HCT116 (cell line): ENCODE measurements around the gene ARID4A. TPM values are rescaled to one million over a fixed set of nuclear protein-coding genes. Genes with fewer than 3 reads are reported as not detected.
A peak's percentile ranks its signal among the peaks of the same experiment; 100 is the strongest.
"Not testable (repeated sequence)": the region's sequence is repeated elsewhere in the genome, so short reads cannot be mapped to it uniquely, and the experiment has no call there.

Experiments
- ATAC-seq: fragments of 200-7000 bp; cut with Tn5 transposase; 2 replicates; pipeline ENCODE4 v1.9.1; 2020; ENCODE audit warnings: mild to moderate bottlenecking, moderate library complexity
- BruUV-seq: library from RNA; stranded (reverse); fragments of 400-500 nt; replicated peaks from 2 replicates; lab custom pipeline; 2021; lab: Mats Ljungman, UMichigan
- CTCF ChIA-PET: fragments of 300-600 bp; sonication (Branson Sonifier 250); formaldehyde crosslinking; loops from one replicate; lab custom pipeline; 2021; ENCODE audit warnings: antibody characterized with exemption; lab: Charles Lee
- POLR2A ChIA-PET: fragments of 300-600, 350-600 bp; sonication (Branson Sonifier 250); formaldehyde crosslinking; loops from one replicate; lab custom pipeline; 2021; ENCODE audit warnings: antibody characterized with exemption; lab: Charles Lee
- RAD21 ChIA-PET, 2 experiments: fragments of 300-600 bp; sonication (Branson Sonifier 250); formaldehyde crosslinking; loops; one replicate each; lab custom pipeline; 2023; ENCODE audit warnings: low total read pairs in 2 of 2; ENCODE audit not compliant: uncharacterized antibody in 2 of 2, unreplicated experiment in 2 of 2, low non-redundant PET in 1 of 2; lab: Charles Lee
- DNase-seq: peaks from one replicate; pipeline ENCODE4 v3.0.0-alpha.2; 2010; ENCODE audit warnings: low read depth, low spot score
- H2AFZ ChIP-seq: fragments of 200-600 bp; shearing (Covaris generic), sonication (generic); 2 replicates; pipeline ENCODE4 v1.6.1; 2017; ENCODE audit warnings: low read depth, mixed run types, mixed read lengths, antibody characterized with exemption, low read length; ENCODE audit not compliant: poor library complexity, severe bottlenecking
- H3K27ac ChIP-seq: 2 replicates; pipeline ENCODE4 v1.5.1; 2012; ENCODE audit warnings: low read depth, low read length
- H3K27me3 ChIP-seq: fragments of 200-600 bp; sonication (generic); 2 replicates; pipeline ENCODE4 v1.6.1; 2016; ENCODE audit warnings: mixed run types, low read length, mixed read lengths; ENCODE audit not compliant: insufficient read depth
- H3K36me3 ChIP-seq, 2 experiments: fragments of 200-500 bp in 1 of 2; fragments of 200-600 bp in 1 of 2; sonication (Bioruptor generic) in 1 of 2; sonication (generic) in 1 of 2; 2 replicates each; pipeline versions ENCODE4 v1.5.1 to v1.6.1; 2014 to 2016; ENCODE audit warnings: low read length in 2 of 2, inconsistent platforms in 1 of 2, mixed read lengths in 1 of 2, mixed run types in 1 of 2; ENCODE audit not compliant: insufficient read depth in 2 of 2, control insufficient read depth in 1 of 2
- H3K4me1 ChIP-seq, 2 experiments: fragments of 200-600 bp in 1 of 2; sonication (generic) in 1 of 2; 2 replicates each; pipeline versions ENCODE4 v1.5.1 to v1.6.1; 2012 to 2017; ENCODE audit warnings: low read length in 2 of 2, inconsistent platforms in 1 of 2, mild to moderate bottlenecking in 1 of 2, mixed read lengths in 1 of 2, mixed run types in 1 of 2, moderate library complexity in 1 of 2; ENCODE audit not compliant: insufficient read depth in 2 of 2, control insufficient read depth in 1 of 2
- H3K4me2 ChIP-seq: fragments of 200-600 bp; sonication (generic); 2 replicates; pipeline ENCODE4 v1.6.1; 2017; ENCODE audit warnings: mixed run types, low read length, mixed read lengths
- H3K4me3 ChIP-seq, 2 experiments: fragments of 200-600 bp in 1 of 2; sonication (generic) in 1 of 2; replicated peaks in 1 of 2; 2 replicates each; pipeline ENCODE4 v1.5.1; 2011 to 2016; ENCODE audit warnings: low read length in 2 of 2, control low read depth in 1 of 2, low read depth in 1 of 2, mild to moderate bottlenecking in 1 of 2, mixed read lengths in 1 of 2, mixed run types in 1 of 2
- H3K79me2 ChIP-seq: fragments of 200-600 bp; sonication (generic); 2 replicates; pipeline ENCODE4 v1.6.1; 2017; ENCODE audit warnings: mild to moderate bottlenecking, mixed run types, low read length, moderate library complexity, mixed read lengths; ENCODE audit not compliant: insufficient read depth
- H3K9ac ChIP-seq: fragments of 200-600 bp; sonication (generic); 2 replicates; pipeline ENCODE4 v1.6.1; 2016; ENCODE audit warnings: low read length, mixed read lengths
- H3K9me2 ChIP-seq: fragments of 200-600 bp; sonication (generic), shearing (Covaris generic); 2 replicates; pipeline ENCODE4 v1.6.1; 2017; ENCODE audit warnings: mixed run types, mild to moderate bottlenecking, moderate library complexity; ENCODE audit not compliant: insufficient read depth
- H3K9me3 ChIP-seq, 2 experiments: fragments of 200-500 bp in 1 of 2; fragments of 200-600 bp in 1 of 2; sonication (Bioruptor generic) in 1 of 2; sonication (generic) in 1 of 2; 2 replicates each; pipeline ENCODE4 v1.6.1; 2014 to 2017; ENCODE audit warnings: low read length in 2 of 2, mixed read lengths in 2 of 2, inconsistent platforms in 1 of 2, low read depth in 1 of 2, mild to moderate bottlenecking in 1 of 2, mixed run types in 1 of 2, moderate library complexity in 1 of 2; ENCODE audit not compliant: control insufficient read depth in 1 of 2, insufficient read depth in 1 of 2
- H4K20me1 ChIP-seq: fragments of 200-600 bp; sonication (generic), shearing (Covaris generic); 2 replicates; pipeline ENCODE4 v1.6.1; 2017; ENCODE audit warnings: mixed run types, mild to moderate bottlenecking, moderate library complexity; ENCODE audit not compliant: insufficient read depth
- CEBPB ChIP-seq: IDR thresholded peaks from 2 replicates; pipeline ENCODE4 v1.6.1; 2012; ENCODE audit warnings: low read depth
- EZH2phosphoT487 ChIP-seq: fragments of 200-600 bp; IDR thresholded peaks from 2 replicates; pipeline ENCODE4 v1.6.1; 2018; ENCODE audit warnings: antibody characterized with exemption, borderline replicate concordance
- POLR2AphosphoS5 ChIP-seq: IDR thresholded peaks from 2 replicates; pipeline ENCODE4 v1.6.1; 2011; ENCODE audit warnings: mild to moderate bottlenecking, low read depth, low read length, moderate library complexity
- SIN3A ChIP-seq: IDR thresholded peaks from 2 replicates; pipeline ENCODE4 v1.6.1; 2012; ENCODE audit warnings: low read depth
- SP1 ChIP-seq: IDR thresholded peaks from 2 replicates; pipeline ENCODE4 v1.6.1; 2012; ENCODE audit warnings: low read depth
- SRF ChIP-seq: IDR thresholded peaks from 2 replicates; pipeline ENCODE4 v1.6.1; 2012; ENCODE audit warnings: low read depth
- YY1 ChIP-seq: IDR thresholded peaks from 2 replicates; pipeline ENCODE4 v1.6.1; 2011; ENCODE audit warnings: low read length, low read depth, moderate library complexity, mild to moderate bottlenecking; ENCODE audit not compliant: insufficient replicate concordance; ENCODE audit errors: extremely low read depth
- ZFX ChIP-seq: fragments of 450-650 bp; IDR thresholded peaks from 2 replicates; pipeline ENCODE4 v1.6.1; 2017
- ZNF274 ChIP-seq: fragments of 200-500 bp; sonication (Bioruptor generic); IDR thresholded peaks from 2 replicates; pipeline ENCODE4 v1.6.1; 2014; ENCODE audit warnings: mild to moderate bottlenecking, low read depth, low read length, inconsistent platforms
- intact Hi-C: fragments of 100-400 bp; cut with micrococcal nuclease; formaldehyde crosslinking; loops from 2 replicates; pipeline ENCODE4 v1.10.0; 2022
- total RNA-seq: library from RNA; stranded (reverse); gene quantifications from one replicate; pipeline ENCODE4 v1.2.1, GENCODE V29; 2021; ENCODE audit not compliant: unreplicated experiment
- TF ChIP-seq, protein P1 (sequence below): IDR thresholded peaks from 2 replicates; pipeline ENCODE4 v1.6.1; 2012
- TF ChIP-seq, protein P2 (sequence below): IDR thresholded peaks from 2 replicates; pipeline ENCODE4 v1.6.1; 2012; ENCODE audit warnings: low read depth
- TF ChIP-seq, protein P3 (sequence below): IDR thresholded peaks from 2 replicates; pipeline ENCODE4 v1.6.1; 2011; ENCODE audit warnings: mild to moderate bottlenecking, low read length, moderate library complexity; ENCODE audit not compliant: insufficient replicate concordance; ENCODE audit errors: extremely low read depth

ARID4A gene
- total RNA-seq, 1 experiment from 2014 or later = 13.9 TPM

DNA sequence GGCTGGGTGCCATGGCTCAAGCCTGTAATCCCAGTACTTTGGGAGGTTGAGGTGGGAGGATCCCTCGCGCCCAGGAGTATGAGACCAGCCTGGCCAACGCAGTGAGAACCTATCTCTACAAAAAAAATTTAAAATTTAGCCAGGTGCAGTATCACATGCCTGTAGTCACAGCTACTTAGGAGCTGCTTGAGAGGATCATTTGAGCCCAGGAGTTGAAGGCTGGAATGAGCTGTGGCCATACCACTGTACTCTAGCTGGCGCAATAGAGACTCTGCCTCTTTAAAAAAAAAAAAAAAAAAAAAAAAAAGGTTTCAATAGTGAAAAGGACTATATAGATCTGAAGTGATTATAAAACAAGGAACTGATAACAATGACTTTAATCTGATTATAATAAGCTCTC, 40.2 kb upstream of the ARID4A start:
- intact Hi-C loops = no loop called here
- Histone ChIP-seq H3K9me3 (no peaks in the 10 kb centered on the region), H3K4me2 (no peak overlapping the region), H3K27ac (no peak overlapping the region), H3K79me2 (peaks cover 85% of the 10 kb centered on the region), H3K4me3 (no peak overlapping the region), H3K9me2 (no peaks in the 10 kb centered on the region), H2AFZ (no peak overlapping the region), H3K4me1 (no peaks in the 10 kb centered on the region), H3K9ac (no peak overlapping the region), H3K36me3 (peaks cover 41% of the 10 kb centered on the region in 2 experiments; a peak in 3 of 4 replicates), H3K27me3 (no peaks in the 10 kb centered on the region), H4K20me1 (peaks cover 8% of the 10 kb centered on the region; the same call in 1 of the 2 replicates)
- ChIA-PET POLR2A (no interaction called here), RAD21 (no interaction called here), CTCF (no interaction called here)
- DNase-seq = no peak
- ATAC-seq = peak; percentile 42
- TSS peak; percentile 18 for BruUV-seq
- TF ChIP-seq, protein P1, sequence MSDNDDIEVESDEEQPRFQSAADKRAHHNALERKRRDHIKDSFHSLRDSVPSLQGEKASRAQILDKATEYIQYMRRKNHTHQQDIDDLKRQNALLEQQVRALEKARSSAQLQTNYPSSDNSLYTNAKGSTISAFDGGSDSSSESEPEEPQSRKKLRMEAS = no peak
- TF ChIP-seq, protein P2, sequence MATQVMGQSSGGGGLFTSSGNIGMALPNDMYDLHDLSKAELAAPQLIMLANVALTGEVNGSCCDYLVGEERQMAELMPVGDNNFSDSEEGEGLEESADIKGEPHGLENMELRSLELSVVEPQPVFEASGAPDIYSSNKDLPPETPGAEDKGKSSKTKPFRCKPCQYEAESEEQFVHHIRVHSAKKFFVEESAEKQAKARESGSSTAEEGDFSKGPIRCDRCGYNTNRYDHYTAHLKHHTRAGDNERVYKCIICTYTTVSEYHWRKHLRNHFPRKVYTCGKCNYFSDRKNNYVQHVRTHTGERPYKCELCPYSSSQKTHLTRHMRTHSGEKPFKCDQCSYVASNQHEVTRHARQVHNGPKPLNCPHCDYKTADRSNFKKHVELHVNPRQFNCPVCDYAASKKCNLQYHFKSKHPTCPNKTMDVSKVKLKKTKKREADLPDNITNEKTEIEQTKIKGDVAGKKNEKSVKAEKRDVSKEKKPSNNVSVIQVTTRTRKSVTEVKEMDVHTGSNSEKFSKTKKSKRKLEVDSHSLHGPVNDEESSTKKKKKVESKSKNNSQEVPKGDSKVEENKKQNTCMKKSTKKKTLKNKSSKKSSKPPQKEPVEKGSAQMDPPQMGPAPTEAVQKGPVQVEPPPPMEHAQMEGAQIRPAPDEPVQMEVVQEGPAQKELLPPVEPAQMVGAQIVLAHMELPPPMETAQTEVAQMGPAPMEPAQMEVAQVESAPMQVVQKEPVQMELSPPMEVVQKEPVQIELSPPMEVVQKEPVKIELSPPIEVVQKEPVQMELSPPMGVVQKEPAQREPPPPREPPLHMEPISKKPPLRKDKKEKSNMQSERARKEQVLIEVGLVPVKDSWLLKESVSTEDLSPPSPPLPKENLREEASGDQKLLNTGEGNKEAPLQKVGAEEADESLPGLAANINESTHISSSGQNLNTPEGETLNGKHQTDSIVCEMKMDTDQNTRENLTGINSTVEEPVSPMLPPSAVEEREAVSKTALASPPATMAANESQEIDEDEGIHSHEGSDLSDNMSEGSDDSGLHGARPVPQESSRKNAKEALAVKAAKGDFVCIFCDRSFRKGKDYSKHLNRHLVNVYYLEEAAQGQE = no peak
- TF ChIP-seq ZNF274 (no peak), ZFX (no peak), SP1 (no peak), CEBPB (no peak), SIN3A (no peak), POLR2AphosphoS5 (no peak), SRF (no peak), YY1 (no peak), EZH2phosphoT487 (no peak)
- TF ChIP-seq, protein P3, sequence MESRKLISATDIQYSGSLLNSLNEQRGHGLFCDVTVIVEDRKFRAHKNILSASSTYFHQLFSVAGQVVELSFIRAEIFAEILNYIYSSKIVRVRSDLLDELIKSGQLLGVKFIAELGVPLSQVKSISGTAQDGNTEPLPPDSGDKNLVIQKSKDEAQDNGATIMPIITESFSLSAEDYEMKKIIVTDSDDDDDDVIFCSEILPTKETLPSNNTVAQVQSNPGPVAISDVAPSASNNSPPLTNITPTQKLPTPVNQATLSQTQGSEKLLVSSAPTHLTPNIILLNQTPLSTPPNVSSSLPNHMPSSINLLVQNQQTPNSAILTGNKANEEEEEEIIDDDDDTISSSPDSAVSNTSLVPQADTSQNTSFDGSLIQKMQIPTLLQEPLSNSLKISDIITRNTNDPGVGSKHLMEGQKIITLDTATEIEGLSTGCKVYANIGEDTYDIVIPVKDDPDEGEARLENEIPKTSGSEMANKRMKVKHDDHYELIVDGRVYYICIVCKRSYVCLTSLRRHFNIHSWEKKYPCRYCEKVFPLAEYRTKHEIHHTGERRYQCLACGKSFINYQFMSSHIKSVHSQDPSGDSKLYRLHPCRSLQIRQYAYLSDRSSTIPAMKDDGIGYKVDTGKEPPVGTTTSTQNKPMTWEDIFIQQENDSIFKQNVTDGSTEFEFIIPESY = no peak

DNA sequence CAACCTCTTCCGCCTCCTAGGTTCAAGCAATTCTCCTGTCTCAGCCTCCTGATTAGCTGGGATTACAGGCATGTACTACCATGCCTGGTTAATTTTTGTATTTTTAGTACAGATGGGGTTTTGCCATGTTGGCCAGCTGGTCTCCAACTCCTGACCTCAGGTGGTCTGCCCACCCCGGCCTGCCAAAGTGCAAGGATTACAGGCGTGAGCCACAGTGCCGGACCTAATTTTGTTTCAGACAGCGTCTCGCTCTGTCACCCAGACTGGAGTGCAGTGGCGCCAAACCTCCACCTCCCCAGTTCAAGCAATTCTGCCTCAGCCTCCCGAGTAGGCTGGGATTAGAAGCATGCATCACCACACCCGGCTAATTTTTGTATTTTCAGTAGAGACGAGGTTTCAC, 36.4 kb upstream of the ARID4A start:
- H2AFZ ChIP-seq, H3K9me3 ChIP-seq, H3K4me3 ChIP-seq, BruUV-seq, RAD21 ChIA-PET, CTCF ChIA-PET, H3K4me2 ChIP-seq, H3K9me2 ChIP-seq, H3K27me3 ChIP-seq, DNase-seq, POLR2A ChIA-PET, H3K4me1 ChIP-seq, ATAC-seq, H3K27ac ChIP-seq, intact Hi-C loops, H3K9ac ChIP-seq: not testable (repeated sequence)
- Histone ChIP-seq H3K36me3 (peaks cover 60 to 62% of the 10 kb centered on the region in 2 experiments; a peak in 3 of 4 replicates), H3K79me2 (peaks cover 81% of the 10 kb centered on the region), H4K20me1 (peaks cover 11% of the 10 kb centered on the region; the same call in 1 of the 2 replicates)
